PC-9 (cell line): Measurements from ENCODE around the gene GPHA2. TPM values are rescaled to one million over a fixed set of nuclear protein-coding genes. Genes with fewer than 3 reads are reported as not detected.

Source experiments
- BruUV-seq: library from RNA; stranded (reverse); fragments of 400-500 nt; replicated peaks from 2 replicates; lab custom pipeline; 2021; lab: Mats Ljungman, UMichigan
- CTCF ChIA-PET: fragments of 300-600 bp; sonication (Branson Sonifier 250); formaldehyde crosslinking; loops from one replicate; lab custom pipeline; 2022; ENCODE audit warnings: antibody characterized with exemption; lab: Charles Lee
- POLR2A ChIA-PET: fragments of 300-600 bp; sonication (Branson Sonifier 250); formaldehyde crosslinking; loops from one replicate; lab custom pipeline; 2022; ENCODE audit warnings: antibody characterized with exemption; ENCODE audit not compliant: unreplicated experiment; lab: Charles Lee
- DNase-seq, 2 experiments: peaks; one replicate each; pipeline versions ENCODE4 v3.0.0 to v3.0.0-alpha.2; 2015 to 2022; ENCODE audit warnings: mixed read lengths in 1 of 2
- H2AFZ ChIP-seq: fragments of 200-600 bp; sonication (generic); 2 replicates; pipeline ENCODE4 v1.8.1; 2017; ENCODE audit warnings: antibody characterized with exemption
- H3F3A ChIP-seq: fragments of 200-600 bp; sonication (generic); 2 replicates; pipeline ENCODE4 v1.8.1; 2017; ENCODE audit warnings: antibody characterized with exemption, mild to moderate bottlenecking, low read depth; ENCODE audit not compliant: insufficient read depth
- H3K27ac ChIP-seq: fragments of 200-600 bp; sonication (generic); 2 replicates; pipeline ENCODE4 v1.6.1; 2016; ENCODE audit warnings: mixed run types
- H3K27me3 ChIP-seq: fragments of 200-600 bp; sonication (generic); 2 replicates; pipeline ENCODE4 v1.6.1; 2016; ENCODE audit warnings: low read depth, mixed run types; ENCODE audit not compliant: insufficient read depth
- H3K36me3 ChIP-seq: fragments of 200-600 bp; sonication (generic); 2 replicates; pipeline ENCODE4 v1.6.1; 2016; ENCODE audit warnings: low read depth, mixed run types
- H3K4me1 ChIP-seq: fragments of 200-600 bp; sonication (generic); replicated peaks from 2 replicates; pipeline ENCODE4 v1.6.1; 2016; ENCODE audit warnings: mixed run types; ENCODE audit not compliant: insufficient read depth
- H3K4me2 ChIP-seq: fragments of 200-600 bp; sonication (generic); 2 replicates; pipeline ENCODE4 v1.6.1; 2017; ENCODE audit warnings: mixed run types
- H3K4me3 ChIP-seq: fragments of 200-600 bp; sonication (generic); 2 replicates; pipeline ENCODE4 v1.6.1; 2016; ENCODE audit warnings: mixed run types
- H3K79me2 ChIP-seq: fragments of 200-600 bp; sonication (generic); 2 replicates; pipeline ENCODE4 v1.6.1; 2017; ENCODE audit warnings: low read depth, mixed run types
- H3K9me2 ChIP-seq: fragments of 200-600 bp; sonication (generic); 2 replicates; pipeline ENCODE4 v1.8.1; 2017; ENCODE audit warnings: mild to moderate bottlenecking; ENCODE audit not compliant: insufficient read depth
- H3K9me3 ChIP-seq: fragments of 200-600 bp; sonication (generic); 2 replicates; pipeline ENCODE4 v1.8.1; 2016; ENCODE audit warnings: low read depth; ENCODE audit not compliant: insufficient read depth
- H4K20me1 ChIP-seq: fragments of 200-600 bp; sonication (generic); 2 replicates; pipeline ENCODE4 v1.8.1; 2017; ENCODE audit not compliant: insufficient read depth
- CTCF ChIP-seq: fragments of 200-600 bp; sonication (generic); conservative IDR thresholded peaks from 2 replicates; pipeline ENCODE4 v1.6.1; 2017; ENCODE audit warnings: mixed run types, antibody characterized with exemption, mild to moderate bottlenecking, moderate library complexity
- EZH2 ChIP-seq: fragments of 200-600 bp; sonication (generic); IDR thresholded peaks from 2 replicates; pipeline ENCODE4 v1.8.0; 2017; ENCODE audit warnings: antibody characterized with exemption, low read depth
- intact Hi-C: fragments of 100-400 bp; cut with micrococcal nuclease; formaldehyde crosslinking; loops from one replicate; pipeline ENCODE4 v1.10.0; 2022; ENCODE audit not compliant: unreplicated experiment
- total RNA-seq: library from RNA; stranded (reverse); gene quantifications from 2 replicates; pipeline ENCODE4 v1.2.3, GENCODE V29; 2021

The GPHA2 gene
- total RNA-seq, 1 experiment from 2014 or later, result 1.0 TPM

DNA sequence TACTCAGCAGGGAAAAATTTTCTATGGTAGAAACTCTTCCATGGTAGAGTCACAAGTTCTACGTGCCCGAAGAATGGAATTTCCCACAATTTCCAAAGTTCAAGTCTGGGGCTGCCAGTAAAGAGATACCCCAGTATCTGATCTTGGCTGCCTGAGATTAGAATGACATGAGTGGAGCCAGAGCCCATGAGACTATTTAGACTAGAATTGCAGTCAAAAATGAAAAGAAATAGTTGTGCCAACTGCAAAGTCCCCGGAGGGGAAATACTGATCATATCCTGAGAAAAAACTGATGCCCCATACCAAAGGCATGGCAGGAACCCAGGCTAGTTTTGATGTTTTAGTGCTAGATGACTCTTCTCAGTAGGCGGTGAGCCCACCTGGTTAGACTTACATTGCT, 25.0 kb upstream of the GPHA2 start:
- Histone ChIP-seq H3K4me1 (no peaks in the 10 kb centered on the region), H3K27me3 (no peaks in the 10 kb centered on the region), H2AFZ (no peak overlapping the region), H3K27ac (no peak overlapping the region), H3F3A (0 out of 2 replicates have a peak, but pooled peaks cover 3% of the 10 kb centered on the region), H3K79me2 (no peaks in the 10 kb centered on the region), H3K9me2 (no peaks in the 10 kb centered on the region), H4K20me1 (no peaks in the 10 kb centered on the region), H3K36me3 (no peaks in the 10 kb centered on the region), H3K4me3 (no peak overlapping the region), H3K9me3 (no peaks in the 10 kb centered on the region), H3K4me2 (no peak overlapping the region)
- TF ChIP-seq EZH2 (no peak), CTCF (no peak)
- BruUV-seq, result no TSS peak
- ChIA-PET POLR2A (no interaction called here), CTCF (no interaction called here)
- intact Hi-C loops, result no loop called here
- no peak for DNase-seq

DNA sequence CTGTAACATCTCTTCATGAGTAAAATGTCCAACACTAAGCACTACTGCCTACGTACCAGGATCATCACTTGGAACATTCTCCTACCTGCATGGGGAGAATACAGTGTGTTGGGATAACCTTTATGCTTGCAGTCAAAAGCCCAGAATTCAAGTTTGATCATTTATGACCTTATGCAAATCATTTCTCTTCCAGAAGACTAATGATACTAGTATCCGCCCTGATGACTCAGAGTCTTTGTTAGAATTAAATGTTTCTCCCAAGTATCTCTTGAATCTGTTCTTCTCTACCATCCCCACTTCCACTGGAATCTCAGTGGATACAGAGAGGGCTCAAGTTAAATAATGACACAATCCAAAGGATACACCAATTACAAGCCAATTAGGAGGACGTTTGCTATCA, 23.8 kb upstream of the GPHA2 start:
- POLR2A ChIA-PET, result no interaction called here
- Histone ChIP-seq H3K36me3 (no peaks in the 10 kb centered on the region), H3K79me2 (no peaks in the 10 kb centered on the region), H3K27ac (no peak overlapping the region), H3K4me1 (no peaks in the 10 kb centered on the region), H3K4me2 (no peak overlapping the region), H2AFZ (no peak overlapping the region), H3K9me2 (no peaks in the 10 kb centered on the region), H3K27me3 (no peaks in the 10 kb centered on the region), H3F3A (0 out of 2 replicates have a peak, but pooled peaks cover 3% of the 10 kb centered on the region), H4K20me1 (no peaks in the 10 kb centered on the region), H3K9me3 (no peaks in the 10 kb centered on the region), H3K4me3 (no peak overlapping the region)
- CTCF ChIA-PET, result no interaction called here
- intact Hi-C loops, result no loop called here
- no TSS peak for BruUV-seq
- DNase-seq, result no peak
- no peak for TF ChIP-seq CTCF
- no peak for TF ChIP-seq EZH2

DNA sequence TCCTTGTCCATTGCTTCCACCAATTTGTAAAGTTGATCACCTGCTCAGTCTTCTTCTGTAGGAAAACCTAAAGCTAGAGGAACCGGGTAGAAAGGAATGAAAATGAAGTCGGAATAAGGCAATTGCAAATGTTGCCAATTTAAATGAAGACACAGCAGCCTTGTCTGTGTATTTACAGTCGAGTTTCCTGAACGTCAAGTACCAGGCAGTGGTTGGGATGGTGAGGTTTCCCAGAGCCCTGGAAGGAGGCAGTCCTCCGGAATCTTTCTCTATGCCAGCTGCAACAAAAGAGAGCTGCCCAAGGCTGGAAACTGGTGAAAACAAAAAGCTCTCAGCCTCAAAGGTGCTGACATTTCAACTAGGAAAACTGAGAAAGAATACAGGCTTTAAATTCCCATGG, 18.5 kb upstream of the GPHA2 start:
- BruUV-seq, result no TSS peak
- H3K9me3 ChIP-seq, result no peaks in the 10 kb centered on the region
- H3K4me3 ChIP-seq, result no peak overlapping the region
- TF ChIP-seq CTCF (no peak), EZH2 (no peak)
- CTCF ChIA-PET, result no interaction called here
- no peaks in the 10 kb centered on the region for H4K20me1 ChIP-seq
- no peaks in the 10 kb centered on the region for H3K27me3 ChIP-seq
- H3K9me2 ChIP-seq, result no peaks in the 10 kb centered on the region
- no peaks in the 10 kb centered on the region for H3K36me3 ChIP-seq
- intact Hi-C loops, result no loop called here
- H2AFZ ChIP-seq, result no peak overlapping the region
- no peak overlapping the region for H3K4me2 ChIP-seq
- H3K27ac ChIP-seq, result no peak overlapping the region
- POLR2A ChIA-PET, result interaction anchor here (0.6 kb wide), 1 partner anchor 57 kb away, joined by 6 read pairs; no protein-coding TSS in a partner anchor
- no peaks in the 10 kb centered on the region for H3F3A ChIP-seq
- DNase-seq, result no peak
- H3K79me2 ChIP-seq, result no peaks in the 10 kb centered on the region
- H3K4me1 ChIP-seq, result no peaks in the 10 kb centered on the region
